Cardiac muscle cell (in vitro differentiated cells and primary cell): Measurements from ENCODE around the gene CPNE4. TPM values are rescaled to one million over a fixed set of nuclear protein-coding genes. Genes with fewer than 3 reads are reported as not detected.

Source experiments
- DNase-seq, 2 donors: peaks; one replicate each; pipeline versions ENCODE4 v3.0.0 to v3.0.0-alpha.2; 2010 to 2017; ENCODE audit warnings: low read depth in 1 of 2, low spot score in 1 of 2
- H3K27ac ChIP-seq: fragments of 200-600 bp; sonication (generic); 2 replicates; pipeline ENCODE4 v1.5.1; 2016
- H3K27me3 ChIP-seq: fragments of 200-600 bp; sonication (generic); 2 replicates; pipeline ENCODE4 v1.6.0; 2016; ENCODE audit warnings: control low read depth
- H3K36me3 ChIP-seq: fragments of 200-600 bp; sonication (generic); 2 replicates; pipeline ENCODE4 v1.5.1; 2016; ENCODE audit warnings: control low read depth
- H3K4me1 ChIP-seq: fragments of 200-600 bp; sonication (generic); 2 replicates; pipeline ENCODE4 v1.8.1; 2017; ENCODE audit warnings: low read depth, mild to moderate bottlenecking, mixed run types
- H3K4me3 ChIP-seq: fragments of 200-600 bp; sonication (generic); 2 replicates; pipeline ENCODE4 v1.5.1; 2016; ENCODE audit warnings: mild to moderate bottlenecking
- H3K9me3 ChIP-seq: fragments of 200-600 bp; sonication (generic); 2 replicates; pipeline ENCODE4 v1.5.1; 2017; ENCODE audit warnings: low read depth, mild to moderate bottlenecking, control low read depth
- CTCF ChIP-seq: IDR thresholded peaks from 2 replicates; pipeline ENCODE4 v1.5.1; 2012; ENCODE audit warnings: low read depth, mild to moderate bottlenecking, low read length
- polyA plus RNA-seq: library from polyadenylated mRNA; unstranded; fragments of >200 nt; fragmentation: Nextera tagmentation; extraction: Ambion mirVana; gene quantifications from 2 replicates; pipeline ENCODE4 v1.2.1, GENCODE V29; 2016
- total RNA-seq: library from RNA; depleted of rRNA; stranded (reverse); fragments of >200 nt; gene quantifications from 2 replicates; pipeline ENCODE4 v1.2.3, GENCODE V29; 2016

The CPNE4 gene
- total and polyA plus RNA-seq, 2 experiments from 2014 or later, result 3.3 to 7.6 TPM

- H3K27ac ChIP-seq, result no peak overlapping the region
- TF ChIP-seq CTCF, result no peak
Measured at GRCh38 chr3:131701153-131701770, 333.6 kb downstream of the CPNE4 start.

GRCh38 chr3:131699001-131699400 lies 335.8 kb downstream of the CPNE4 start:
- Histone ChIP-seq H3K9me3 (no peaks in the 10 kb centered on the region), H3K4me3 (no peak overlapping the region), H3K27me3 (no peaks in the 10 kb centered on the region), H3K27ac (no peak overlapping the region), H3K36me3 (no peaks in the 10 kb centered on the region), H3K4me1 (no peaks in the 10 kb centered on the region)
- TF ChIP-seq CTCF, result no peak
- DNase-seq, result no peak

More at GRCh38 chr3:131701153-131701770, 333.6 kb downstream of the CPNE4 start:
- Histone ChIP-seq H3K36me3 (no peaks in the 10 kb centered on the region), H3K4me1 (no peaks in the 10 kb centered on the region), H3K27me3 (no peaks in the 10 kb centered on the region), H3K9me3 (no peaks in the 10 kb centered on the region), H3K4me3 (no peak overlapping the region)
- no peak for DNase-seq

DNA sequence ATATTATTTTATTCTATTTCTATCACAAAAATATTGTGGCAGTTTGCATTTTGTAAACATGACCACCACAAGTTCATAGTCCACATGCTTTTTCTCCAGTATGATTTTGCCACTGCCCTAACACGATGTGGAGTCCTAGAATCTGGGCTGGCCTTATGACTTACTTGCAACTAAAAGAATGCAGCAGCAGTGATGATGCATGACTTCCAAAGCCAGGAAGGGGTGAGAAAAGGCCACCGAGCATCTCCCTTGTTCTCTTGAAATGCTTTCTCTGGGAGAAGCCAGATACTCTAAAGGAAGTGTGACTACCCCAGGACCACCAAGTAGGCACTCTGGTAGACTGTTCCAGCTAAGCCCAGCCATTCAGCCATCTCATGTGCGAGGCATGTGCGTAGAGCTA lies 340.4 kb downstream of the CPNE4 start:
- Histone ChIP-seq H3K27ac (no peak overlapping the region), H3K9me3 (no peaks in the 10 kb centered on the region), H3K36me3 (no peaks in the 10 kb centered on the region), H3K27me3 (no peaks in the 10 kb centered on the region), H3K4me3 (no peak overlapping the region), H3K4me1 (no peaks in the 10 kb centered on the region)
- no peak for TF ChIP-seq CTCF
- no peak for DNase-seq

DNA sequence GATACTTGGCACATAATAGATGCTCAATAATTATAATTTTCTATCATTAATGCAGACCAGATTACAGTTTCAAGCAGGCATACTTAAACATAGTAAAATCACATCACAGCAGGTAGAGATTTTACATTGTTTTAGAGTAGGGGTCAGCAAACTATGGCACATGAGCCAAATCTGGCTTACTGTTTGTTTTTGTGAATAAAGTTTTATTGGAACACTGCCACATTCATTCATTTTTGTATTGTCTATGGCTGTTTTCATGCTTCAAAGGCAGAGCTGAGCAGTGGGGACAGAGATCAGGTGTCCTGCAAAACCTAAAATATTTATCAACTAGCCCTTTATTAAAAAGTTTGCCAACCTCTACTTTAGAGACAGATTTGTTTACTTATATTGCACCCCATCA lies 342.5 kb downstream of the CPNE4 start:
- no peak for TF ChIP-seq CTCF
- Histone ChIP-seq H3K4me3 (no peak overlapping the region), H3K27me3 (no peaks in the 10 kb centered on the region), H3K9me3 (no peaks in the 10 kb centered on the region), H3K36me3 (no peaks in the 10 kb centered on the region), H3K27ac (no peak overlapping the region), H3K4me1 (no peaks in the 10 kb centered on the region)
- DNase-seq, result no peak

- Histone ChIP-seq H3K9me3 (no peaks in the 10 kb centered on the region), H3K36me3 (no peaks in the 10 kb centered on the region)
Measured at GRCh38 chr3:131690800-131691199, 344.0 kb downstream of the CPNE4 start.

More at GRCh38 chr3:131690800-131691199, 344.0 kb downstream of the CPNE4 start:
- Histone ChIP-seq H3K27ac (no peak overlapping the region), H3K4me1 (no peaks in the 10 kb centered on the region), H3K4me3 (no peak overlapping the region), H3K27me3 (no peaks in the 10 kb centered on the region)
- DNase-seq, result no peak
- no peak for TF ChIP-seq CTCF
